ENCODE results near the gene MORF4L2.

The MORF4L2 gene

GRCh38 chrX:103686199-103687072 is at the start of gene MORF4L2:
Gene MORF4L2, minus strand, starts transcription at chrX:103686699. Its CDS starts 9,672 bp downstream, at chrX:103677027.
- peak; percentile 43 to 72 for DNase-seq (ENCODE audit: low read depth in 2 of 2)

GRCh38 chrX:103734125-103734760 is 47.7 kb upstream of the MORF4L2 start:
- DNase-seq (ENCODE audit: low read depth in 2 of 2): no peak

- no peak for DNase-seq (ENCODE audit: low read depth in 2 of 2)
Measured at GRCh38 chrX:103733017-103733416, 46.5 kb upstream of the MORF4L2 start.

- no peak for DNase-seq (ENCODE audit: low read depth in 2 of 2)
Measured at GRCh38 chrX:103730796-103731493, 44.4 kb upstream of the MORF4L2 start.

GRCh38 chrX:103730147-103730795 is 43.8 kb upstream of the MORF4L2 start:
- DNase-seq (ENCODE audit: low read depth in 2 of 2): no peak

- no peak for DNase-seq (ENCODE audit: low read depth in 2 of 2)
Measured at GRCh38 chrX:103729015-103729414, 42.5 kb upstream of the MORF4L2 start.

GRCh38 chrX:103727115-103727514 is 40.6 kb upstream of the MORF4L2 start:
- no peak for DNase-seq (ENCODE audit: low read depth in 2 of 2)

GRCh38 chrX:103726477-103726876 is 40.0 kb upstream of the MORF4L2 start:
- no peak for DNase-seq (ENCODE audit: low read depth in 2 of 2)

GRCh38 chrX:103722505-103722904 is 36.0 kb upstream of the MORF4L2 start:
- DNase-seq (ENCODE audit: low read depth in 2 of 2): no peak

- no peak for DNase-seq (ENCODE audit: low read depth in 2 of 2)
Measured at GRCh38 chrX:103718120-103718519, 31.6 kb upstream of the MORF4L2 start.

- no peak for DNase-seq (ENCODE audit: low read depth in 2 of 2)
Measured at GRCh38 chrX:103716962-103717361, 30.5 kb upstream of the MORF4L2 start.

- DNase-seq (ENCODE audit: low read depth in 2 of 2): no peak
Measured at GRCh38 chrX:103710609-103711008, 24.1 kb upstream of the MORF4L2 start, which contains the start of gene TMEM31. Gene TMEM31, plus strand, starts transcription at chrX:103710909. Its CDS starts 1,350 bp downstream, at chrX:103712259.

- no peak for DNase-seq (ENCODE audit: low read depth in 2 of 2)
Measured at GRCh38 chrX:103704863-103705262, 18.4 kb upstream of the MORF4L2 start.

- DNase-seq (ENCODE audit: low read depth in 2 of 2): no peak
Measured at GRCh38 chrX:103699243-103699642, 12.7 kb upstream of the MORF4L2 start.

GRCh38 chrX:103697687-103698086 is 11.2 kb upstream of the MORF4L2 start:
- DNase-seq (ENCODE audit: low read depth in 2 of 2): no peak

GRCh38 chrX:103691059-103691458 is 4.6 kb upstream of the MORF4L2 start:
- DNase-seq (ENCODE audit: low read depth in 2 of 2): no peak

- DNase-seq (ENCODE audit: low read depth in 2 of 2): no peak
Measured at GRCh38 chrX:103688946-103689345, 2.4 kb upstream of the MORF4L2 start.

GRCh38 chrX:103687696-103688201 is 1.2 kb upstream of the MORF4L2 start:
- DNase-seq (ENCODE audit: low read depth in 2 of 2): peak in 1 of 2 donors; percentile 6

GRCh38 chrX:103687073-103687695 is 685 bp upstream of the MORF4L2 start:
- DNase-seq (ENCODE audit: low read depth in 2 of 2): peak; percentile 57 to 66

GRCh38 chrX:103685396-103685795 is 1.1 kb downstream of the MORF4L2 start:
- DNase-seq (ENCODE audit: low read depth in 2 of 2): no peak

GRCh38 chrX:103681443-103681842 is 5.1 kb downstream of the MORF4L2 start:
- no peak for DNase-seq (ENCODE audit: low read depth in 2 of 2)

Data from stimulated activated CD4-positive, alpha-beta T cell treated with anti-CD3 and anti-CD28 coated beads, Interleukin-1b, Interleukin-23, amount 100 ng/mL, for 1 hour (primary cell).